ENCODE results near the gene MAP7D3. TPM values are rescaled to one million over a fixed set of nuclear protein-coding genes. Genes with fewer than 3 reads are reported as not detected.
"Not testable (repeated sequence)": the region's sequence is repeated elsewhere in the genome, so short reads cannot be mapped to it uniquely, and the experiment has no call there.

The MAP7D3 gene
- total RNA-seq, 1 donor from 2014 or later: 6.6 TPM

DNA sequence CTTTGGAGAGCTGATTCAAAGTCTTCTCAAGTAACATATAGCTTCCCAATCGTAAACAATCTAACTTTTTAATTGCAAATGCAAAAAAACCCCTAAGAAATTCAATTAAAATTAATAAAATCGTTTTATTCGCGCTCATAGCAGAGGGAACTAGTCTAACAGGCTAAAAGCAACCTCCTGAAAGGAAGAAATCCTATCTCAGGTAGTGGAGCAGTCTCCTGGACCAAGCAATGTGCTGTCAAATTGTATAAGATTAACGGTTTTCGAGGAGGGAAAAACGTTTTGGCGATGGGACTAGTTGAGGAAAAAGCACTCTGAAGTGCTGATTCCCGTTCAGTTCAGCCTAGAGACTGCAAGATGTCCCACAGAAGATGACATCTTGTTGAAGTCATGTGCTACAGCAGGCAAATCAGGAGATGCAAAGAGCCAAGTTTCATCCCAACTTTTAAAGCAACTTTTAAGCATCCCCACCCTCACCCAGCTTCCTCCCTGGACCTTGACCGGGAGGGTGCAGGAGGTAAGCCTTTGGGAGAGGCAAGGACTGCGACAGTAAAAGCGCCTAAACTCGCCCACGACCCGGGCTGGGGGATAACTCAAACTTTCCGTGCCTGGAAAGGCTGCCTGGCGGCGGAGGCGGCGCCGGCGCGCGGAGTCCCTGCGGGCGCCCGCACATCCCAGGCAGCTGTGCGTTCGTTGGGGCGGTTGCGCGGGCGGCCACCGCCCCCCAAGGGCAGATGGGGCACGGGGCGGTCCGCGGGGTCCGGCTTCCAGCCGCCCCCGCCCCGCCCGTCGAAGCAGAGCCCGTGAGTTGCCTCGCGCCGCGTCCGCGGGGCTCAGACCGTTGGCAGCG lies 784 bp downstream of the MAP7D3 start:
- Mint-ChIP-seq H3K27me3 (ENCODE audit: unreplicated experiment) (no peaks in the 10 kb centered on the region), H3K27ac (ENCODE audit: unreplicated experiment) (no peak overlapping the region), H3K36me3 (ENCODE audit: low read depth, unreplicated experiment) (no peaks in the 10 kb centered on the region), H3K4me3 (ENCODE audit: unreplicated experiment) (peak overlapping the region; percentile 85), H3K4me1 (ENCODE audit: unreplicated experiment) (no peaks in the 10 kb centered on the region), H3K9me3 (ENCODE audit: unreplicated experiment) (no peaks in the 10 kb centered on the region)
- DNase-seq (ENCODE audit: low spot score): peak; percentile 9
- TF ChIP-seq, protein P1, sequence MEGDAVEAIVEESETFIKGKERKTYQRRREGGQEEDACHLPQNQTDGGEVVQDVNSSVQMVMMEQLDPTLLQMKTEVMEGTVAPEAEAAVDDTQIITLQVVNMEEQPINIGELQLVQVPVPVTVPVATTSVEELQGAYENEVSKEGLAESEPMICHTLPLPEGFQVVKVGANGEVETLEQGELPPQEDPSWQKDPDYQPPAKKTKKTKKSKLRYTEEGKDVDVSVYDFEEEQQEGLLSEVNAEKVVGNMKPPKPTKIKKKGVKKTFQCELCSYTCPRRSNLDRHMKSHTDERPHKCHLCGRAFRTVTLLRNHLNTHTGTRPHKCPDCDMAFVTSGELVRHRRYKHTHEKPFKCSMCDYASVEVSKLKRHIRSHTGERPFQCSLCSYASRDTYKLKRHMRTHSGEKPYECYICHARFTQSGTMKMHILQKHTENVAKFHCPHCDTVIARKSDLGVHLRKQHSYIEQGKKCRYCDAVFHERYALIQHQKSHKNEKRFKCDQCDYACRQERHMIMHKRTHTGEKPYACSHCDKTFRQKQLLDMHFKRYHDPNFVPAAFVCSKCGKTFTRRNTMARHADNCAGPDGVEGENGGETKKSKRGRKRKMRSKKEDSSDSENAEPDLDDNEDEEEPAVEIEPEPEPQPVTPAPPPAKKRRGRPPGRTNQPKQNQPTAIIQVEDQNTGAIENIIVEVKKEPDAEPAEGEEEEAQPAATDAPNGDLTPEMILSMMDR (IDR thresholded peaks at IDR 0.05; ENCODE audit: unreplicated experiment): no peak

- no peaks in the 10 kb centered on the region for H3K9me3 Mint-ChIP-seq (ENCODE audit: unreplicated experiment)
- H3K27me3 Mint-ChIP-seq (ENCODE audit: unreplicated experiment): no peaks in the 10 kb centered on the region
- H3K27ac Mint-ChIP-seq (ENCODE audit: unreplicated experiment): no peak overlapping the region
- no peak overlapping the region for H3K4me3 Mint-ChIP-seq (ENCODE audit: unreplicated experiment)
- H3K36me3 Mint-ChIP-seq (ENCODE audit: low read depth, unreplicated experiment): peaks cover 13% of the 10 kb centered on the region
- no peaks in the 10 kb centered on the region for H3K4me1 Mint-ChIP-seq (ENCODE audit: unreplicated experiment)
- TF ChIP-seq, protein P1 (IDR thresholded peaks at IDR 0.05; ENCODE audit: unreplicated experiment): no peak
- DNase-seq (ENCODE audit: low spot score): no peak
Observed at GRCh38 chrX:136246201-136246600, 5.0 kb downstream of the MAP7D3 start.

GRCh38 chrX:136237849-136238248 lies 13.4 kb downstream of the MAP7D3 start:
- not testable (repeated sequence) for H3K27me3 Mint-ChIP-seq (ENCODE audit: unreplicated experiment); H3K27ac Mint-ChIP-seq (ENCODE audit: unreplicated experiment); H3K36me3 Mint-ChIP-seq (ENCODE audit: low read depth, unreplicated experiment); H3K9me3 Mint-ChIP-seq (ENCODE audit: unreplicated experiment); DNase-seq (ENCODE audit: low spot score); H3K4me1 Mint-ChIP-seq (ENCODE audit: unreplicated experiment); H3K4me3 Mint-ChIP-seq (ENCODE audit: unreplicated experiment)

GRCh38 chrX:136237074-136237473 lies 14.1 kb downstream of the MAP7D3 start:
- H3K27ac Mint-ChIP-seq (ENCODE audit: unreplicated experiment): no peak overlapping the region
- DNase-seq (ENCODE audit: low spot score): no peak
- H3K4me1 Mint-ChIP-seq (ENCODE audit: unreplicated experiment): no peaks in the 10 kb centered on the region
- TF ChIP-seq, protein P1 (IDR thresholded peaks at IDR 0.05; ENCODE audit: unreplicated experiment): no peak
- H3K9me3 Mint-ChIP-seq (ENCODE audit: unreplicated experiment): no peaks in the 10 kb centered on the region
- no peak overlapping the region for H3K4me3 Mint-ChIP-seq (ENCODE audit: unreplicated experiment)
- H3K27me3 Mint-ChIP-seq (ENCODE audit: unreplicated experiment): no peaks in the 10 kb centered on the region
- H3K36me3 Mint-ChIP-seq (ENCODE audit: low read depth, unreplicated experiment): no peaks in the 10 kb centered on the region

GRCh38 chrX:136228839-136229207 lies 22.4 kb downstream of the MAP7D3 start:
- TF ChIP-seq, protein P1 (IDR thresholded peaks at IDR 0.05; ENCODE audit: unreplicated experiment): no peak
- Mint-ChIP-seq H3K36me3 (ENCODE audit: low read depth, unreplicated experiment) (peaks cover 6% of the 10 kb centered on the region), H3K9me3 (ENCODE audit: unreplicated experiment) (no peaks in the 10 kb centered on the region), H3K27me3 (ENCODE audit: unreplicated experiment) (no peaks in the 10 kb centered on the region), H3K4me3 (ENCODE audit: unreplicated experiment) (no peak overlapping the region), H3K4me1 (ENCODE audit: unreplicated experiment) (no peaks in the 10 kb centered on the region), H3K27ac (ENCODE audit: unreplicated experiment) (no peak overlapping the region)
- no peak for DNase-seq (ENCODE audit: low spot score)

Measured in endothelial cell (in vitro differentiated cells).